SK-N-SH (cell line): ENCODE results near the gene ERN1. TPM values are rescaled to one million over a fixed set of nuclear protein-coding genes. Genes with fewer than 3 reads are reported as not detected.

Experiments used
- CTCF ChIA-PET: fragments of 300-600, 350-600 bp; formaldehyde crosslinking; extraction: SDS; loops from one replicate; lab custom pipeline; 2021; lab: Yijun Ruan, JAX
- POLR2A ChIA-PET: fragments of 350-600 bp; sonication (Branson Sonifier 250); formaldehyde crosslinking; extraction: SDS; loops from one replicate; lab custom pipeline; 2020; ENCODE audit warnings: antibody characterized with exemption, inconsistent platforms; lab: Yijun Ruan, JAX
- DNase-seq: peaks from one replicate; pipeline ENCODE4 v3.0.0; 2012
- H2AFZ ChIP-seq: fragments of 200-600 bp; sonication (generic); 2 replicates; pipeline ENCODE4 v1.8.1; 2016; ENCODE audit warnings: antibody characterized with exemption, mild to moderate bottlenecking, low read depth
- H3F3A ChIP-seq: fragments of 200-600 bp; sonication (generic); replicated peaks from 2 replicates; pipeline ENCODE3; 2016; ENCODE audit warnings: antibody characterized with exemption, mild to moderate bottlenecking; ENCODE audit not compliant: insufficient read depth
- H3K27ac ChIP-seq, 2 experiments: fragments of 200-500 bp in 1 of 2; fragments of 200-600 bp in 1 of 2; sonication (Bioruptor generic) in 1 of 2; sonication (generic), shearing (Covaris generic) in 1 of 2; 2 replicates each; pipeline versions ENCODE4 v1.5.1 to v1.6.1; 2014 to 2016; ENCODE audit warnings: low read depth in 2 of 2, inconsistent platforms in 1 of 2, low read length in 1 of 2, mild to moderate bottlenecking in 1 of 2, mixed read lengths in 1 of 2
- H3K27me3 ChIP-seq: fragments of 200-600 bp; sonication (generic), shearing (Covaris generic); 2 replicates; pipeline ENCODE4 v1.6.1; 2016; ENCODE audit warnings: mixed run types; ENCODE audit not compliant: insufficient read depth
- H3K36me3 ChIP-seq, 2 experiments: fragments of 200-500 bp in 1 of 2; fragments of 200-600 bp in 1 of 2; sonication (Bioruptor generic) in 1 of 2; sonication (generic) in 1 of 2; replicated peaks in 1 of 2; 2 replicates each; pipeline versions ENCODE3 to v1.5.1; 2014 to 2016; ENCODE audit warnings: low read length in 1 of 2, mild to moderate bottlenecking in 1 of 2; ENCODE audit not compliant: insufficient read depth in 2 of 2, control insufficient read depth in 1 of 2
- H3K4me1 ChIP-seq, 2 experiments: fragments of 200-500 bp in 1 of 2; fragments of 200-600 bp in 1 of 2; sonication (Bioruptor generic) in 1 of 2; sonication (generic), shearing (Covaris generic) in 1 of 2; 2 replicates each; pipeline versions ENCODE4 v1.5.1 to v1.6.1; 2014 to 2016; ENCODE audit warnings: low read depth in 1 of 2, low read length in 1 of 2, mixed run types in 1 of 2; ENCODE audit not compliant: insufficient read depth in 2 of 2, control insufficient read depth in 1 of 2
- H3K4me2 ChIP-seq: fragments of 200-600 bp; sonication (generic), shearing (Covaris generic); 2 replicates; pipeline ENCODE4 v1.6.1; 2017; ENCODE audit warnings: mixed run types
- H3K4me3 ChIP-seq, 2 experiments: fragments of 200-500 bp in 1 of 2; fragments of 200-600 bp in 1 of 2; sonication (Bioruptor generic) in 1 of 2; sonication (generic), shearing (Covaris generic) in 1 of 2; 2 replicates each; pipeline versions ENCODE4 v1.5.1 to v1.8.1; 2014 to 2016; ENCODE audit warnings: low read depth in 2 of 2, inconsistent platforms in 1 of 2, low read length in 1 of 2, mild to moderate bottlenecking in 1 of 2, mixed read lengths in 1 of 2, moderate library complexity in 1 of 2
- H3K79me2 ChIP-seq: fragments of 200-600 bp; sonication (generic); 2 replicates; pipeline ENCODE4 v1.8.1; 2017; ENCODE audit warnings: mild to moderate bottlenecking; ENCODE audit not compliant: insufficient read depth
- H3K9ac ChIP-seq: fragments of 200-600 bp; sonication (generic); 2 replicates; pipeline ENCODE4 v1.6.1; 2017; ENCODE audit warnings: mixed run types
- H3K9me2 ChIP-seq: fragments of 200-600 bp; sonication (generic); 2 replicates; pipeline ENCODE4 v1.6.1; 2017; ENCODE audit warnings: mixed run types
- H3K9me3 ChIP-seq: fragments of 200-600 bp; sonication (generic); 2 replicates; pipeline ENCODE4 v1.6.1; 2017; ENCODE audit warnings: mixed run types, mild to moderate bottlenecking, moderate library complexity
- H4K20me1 ChIP-seq: fragments of 200-600 bp; sonication (generic); 2 replicates; pipeline ENCODE4 v1.6.1; 2017; ENCODE audit warnings: mild to moderate bottlenecking, mixed run types; ENCODE audit not compliant: insufficient read depth
- CHD2 ChIP-seq: fragments of 150-350 bp; IDR thresholded peaks from 2 replicates; pipeline ENCODE4 v1.6.1; 2018; ENCODE audit warnings: low read length; ENCODE audit not compliant: partially characterized antibody
- ELF1 ChIP-seq: IDR thresholded peaks from 2 replicates; pipeline ENCODE4 v1.4.0; 2012
- FOSL2 ChIP-seq: IDR thresholded peaks from 2 replicates; pipeline ENCODE4 v1.4.0; 2012; ENCODE audit warnings: low read depth, mild to moderate bottlenecking, moderate library complexity, borderline replicate concordance
- FOXM1 ChIP-seq: IDR thresholded peaks from 2 replicates; pipeline ENCODE4 v1.4.0; 2012; ENCODE audit warnings: low read depth, mild to moderate bottlenecking
- GATA2 ChIP-seq: sonication (generic); formaldehyde crosslinking; IDR thresholded peaks from 2 replicates; pipeline ENCODE4 v1.5.0; 2020; ENCODE audit warnings: mild to moderate bottlenecking, missing genetic modification reagents
- IRF3 ChIP-seq: fragments of 150-350 bp; IDR thresholded peaks from 2 replicates; pipeline ENCODE4 v1.6.1; 2016; ENCODE audit warnings: mild to moderate bottlenecking, low read depth, low read length
- MAX ChIP-seq: IDR thresholded peaks from 2 replicates; pipeline ENCODE4 v1.4.0; 2012; ENCODE audit warnings: low read depth
- MEF2A ChIP-seq: IDR thresholded peaks from 2 replicates; pipeline ENCODE4 v1.4.0; 2012; ENCODE audit warnings: low read depth, borderline replicate concordance
- MXI1 ChIP-seq: IDR thresholded peaks from 2 replicates; pipeline ENCODE4 v1.6.1; 2012; ENCODE audit warnings: mild to moderate bottlenecking, low read depth, low read length, improper control_type of control experiment
- NFIC ChIP-seq: IDR thresholded peaks from 2 replicates; pipeline ENCODE4 v1.4.0; 2012; ENCODE audit warnings: borderline replicate concordance
- POLR2AphosphoS5 ChIP-seq: IDR thresholded peaks from 2 replicates; pipeline ENCODE4 v1.6.1; 2012; ENCODE audit warnings: low read depth, low read length
- RAD21 ChIP-seq: IDR thresholded peaks from 2 replicates; pipeline ENCODE4 v1.6.1; 2012; ENCODE audit warnings: mild to moderate bottlenecking, low read length
- RCOR1 ChIP-seq: fragments of 150-350 bp; IDR thresholded peaks from 2 replicates; pipeline ENCODE4 v1.6.1; 2017; ENCODE audit warnings: antibody characterized with exemption, low read length
- RFX5 ChIP-seq: IDR thresholded peaks from 2 replicates; pipeline ENCODE4 v1.6.1; 2012; ENCODE audit warnings: mild to moderate bottlenecking, improper control_type of control experiment, low read length
- RXRA ChIP-seq: IDR thresholded peaks from 2 replicates; pipeline ENCODE4 v1.4.0; 2012; ENCODE audit warnings: low read depth, mild to moderate bottlenecking, borderline replicate concordance
- SIN3A ChIP-seq: IDR thresholded peaks from 2 replicates; pipeline ENCODE4 v1.6.1; 2012; ENCODE audit warnings: low read depth, mild to moderate bottlenecking, low read length, moderate library complexity, borderline replicate concordance
- SMC3 ChIP-seq: IDR thresholded peaks from 2 replicates; pipeline ENCODE4 v1.6.1; 2012; ENCODE audit warnings: low read depth, low read length, improper control_type of control experiment
- TCF12 ChIP-seq: IDR thresholded peaks from 2 replicates; pipeline ENCODE4 v1.4.0; 2012
- USF1 ChIP-seq: IDR thresholded peaks from 2 replicates; pipeline ENCODE4 v1.4.0; 2012; ENCODE audit warnings: low read depth, borderline replicate concordance
- YY1 ChIP-seq: IDR thresholded peaks from 2 replicates; pipeline ENCODE4 v1.4.0; 2012; ENCODE audit warnings: low read depth, mild to moderate bottlenecking
- WGBS: methylation state at CpG from one replicate; pipeline ENCODE4 v1.1.6; 2017; ENCODE audit warnings: low lambda C conversion rate; 5-methylcytosine and 5-hydroxymethylcytosine counted together
- polyA plus RNA-seq, 3 experiments: library from polyadenylated mRNA; depleted of rRNA; stranded (reverse); fragments of >200 nt; gene quantifications; 2 replicates each; pipeline ENCODE4 v1.2.3, GENCODE V29; 2012

The ERN1 gene
- polyA plus RNA-seq, 1 of the 3 experiments (the other 2 are of a cell fraction) = 7.3 TPM

GRCh38 chr17:64037180-64037579 lies 92.8 kb downstream of the ERN1 start:
- Histone ChIP-seq H3K4me3 (no peak overlapping the region), H3K27ac (no peak overlapping the region), H3K9ac (no peak overlapping the region), H2AFZ (no peak overlapping the region), H3K36me3 (peaks cover 2 to 3% of the 10 kb centered on the region in 2 experiments), H3K4me1 (no peaks in the 10 kb centered on the region), H3K9me2 (no peaks in the 10 kb centered on the region), H4K20me1 (no peaks in the 10 kb centered on the region), H3K27me3 (no peaks in the 10 kb centered on the region)
- CTCF ChIA-PET = interaction anchor here (1.0 to 5.4 kb wide), 6 partner anchors 9 to 96 kb away, joined by 3 to 40 read pairs (median 14); partner anchors contain the start of gene ICAM2
- POLR2A ChIA-PET = no interaction called here
- no peak for TF ChIP-seq MAX
- TF ChIP-seq TCF12 = no peak
- TF ChIP-seq NFIC = no peak
- TF ChIP-seq RAD21 = no peak
- TF ChIP-seq FOSL2 = no peak
- no peak for TF ChIP-seq CHD2
- TF ChIP-seq IRF3 = no peak
- no peak for TF ChIP-seq MEF2A
- no peak for TF ChIP-seq RXRA
- no peak for TF ChIP-seq MXI1
- no peak for TF ChIP-seq YY1
- TF ChIP-seq RCOR1 = no peak
- no peak for TF ChIP-seq USF1
- no peak for TF ChIP-seq RFX5
- TF ChIP-seq SMC3 = no peak
- no peak for TF ChIP-seq FOXM1
- TF ChIP-seq ELF1 = no peak
- TF ChIP-seq GATA2 (CRISPR knock-in tag) = no peak
- no peak for TF ChIP-seq POLR2AphosphoS5
- TF ChIP-seq SIN3A = no peak
- TF ChIP-seq, all 33 proteins: peak for 0
- no peaks in the 10 kb centered on the region for H3F3A ChIP-seq
- H3K9me3 ChIP-seq = no peaks in the 10 kb centered on the region
- DNase-seq = no peak
- no peak overlapping the region for H3K4me2 ChIP-seq
- WGBS = 81% methylated on average over 6 of the region's 6 CpGs
- H3K79me2 ChIP-seq = no peaks in the 10 kb centered on the region
